ENCODE results near the gene KCNH2. TPM values are rescaled to one million over a fixed set of nuclear protein-coding genes. Genes with fewer than 3 reads are reported as not detected.

Gene KCNH2
- total and polyA plus RNA-seq, 12 donors, result 50.2 to 126 (median 78.4) TPM

DNA sequence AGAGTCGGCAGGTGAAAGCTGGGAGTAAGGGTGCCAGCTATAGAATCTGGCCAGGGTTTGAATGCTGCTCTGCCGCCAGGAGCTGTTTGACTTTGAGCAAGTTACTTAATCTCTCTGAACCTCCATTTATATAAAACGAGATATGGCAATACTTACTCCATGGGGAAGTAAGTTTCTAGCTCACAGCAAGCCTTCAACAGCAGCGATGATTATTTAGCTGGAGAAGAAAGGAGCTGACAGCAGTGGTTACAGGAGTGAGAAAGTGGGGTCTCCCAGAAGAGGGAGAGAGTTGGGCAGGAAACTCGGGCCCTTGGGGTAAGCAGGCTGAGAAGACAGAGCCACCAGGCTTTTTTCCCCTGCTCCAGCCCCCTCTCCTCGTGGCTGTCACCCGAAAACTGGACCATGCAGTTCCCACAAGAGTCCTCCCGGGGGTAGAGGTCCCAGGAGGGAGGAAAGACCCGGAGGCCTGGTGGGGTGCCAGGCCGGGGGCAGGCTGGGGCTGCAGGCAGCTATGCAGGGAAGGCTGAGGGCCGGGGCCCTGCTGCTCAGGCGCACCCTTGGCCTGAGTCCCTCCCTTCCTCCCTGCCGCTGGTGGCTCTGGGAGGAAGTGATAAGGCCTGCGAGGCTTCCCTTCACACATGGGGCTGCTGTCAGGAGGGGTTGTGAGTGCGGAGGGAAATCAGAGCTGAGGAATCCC is 16.2 kb upstream of the KCNH2 start:
- peak; percentile 72 to 82 for DNase-seq
- Histone ChIP-seq H3K27me3 (no peaks in the 10 kb centered on the region), H3K27ac (peak overlapping the region; percentile 48 to 93 (median 86)), H3K4me3 (peak overlapping the region; percentile 28 to 66 (median 57)), H3K36me3 (peaks cover 0 to 21% (median 0%) of the 10 kb centered on the region in 9 donors), H3K4me1 (peaks cover 2 to 63% (median 34%) of the 10 kb centered on the region in 9 donors), H3K9me3 (peaks cover 0 to 18% (median 0%) of the 10 kb centered on the region in 11 donors)
- peak; percentile 74 to 88 (median 84) for ATAC-seq
- TF ChIP-seq, protein P1, sequence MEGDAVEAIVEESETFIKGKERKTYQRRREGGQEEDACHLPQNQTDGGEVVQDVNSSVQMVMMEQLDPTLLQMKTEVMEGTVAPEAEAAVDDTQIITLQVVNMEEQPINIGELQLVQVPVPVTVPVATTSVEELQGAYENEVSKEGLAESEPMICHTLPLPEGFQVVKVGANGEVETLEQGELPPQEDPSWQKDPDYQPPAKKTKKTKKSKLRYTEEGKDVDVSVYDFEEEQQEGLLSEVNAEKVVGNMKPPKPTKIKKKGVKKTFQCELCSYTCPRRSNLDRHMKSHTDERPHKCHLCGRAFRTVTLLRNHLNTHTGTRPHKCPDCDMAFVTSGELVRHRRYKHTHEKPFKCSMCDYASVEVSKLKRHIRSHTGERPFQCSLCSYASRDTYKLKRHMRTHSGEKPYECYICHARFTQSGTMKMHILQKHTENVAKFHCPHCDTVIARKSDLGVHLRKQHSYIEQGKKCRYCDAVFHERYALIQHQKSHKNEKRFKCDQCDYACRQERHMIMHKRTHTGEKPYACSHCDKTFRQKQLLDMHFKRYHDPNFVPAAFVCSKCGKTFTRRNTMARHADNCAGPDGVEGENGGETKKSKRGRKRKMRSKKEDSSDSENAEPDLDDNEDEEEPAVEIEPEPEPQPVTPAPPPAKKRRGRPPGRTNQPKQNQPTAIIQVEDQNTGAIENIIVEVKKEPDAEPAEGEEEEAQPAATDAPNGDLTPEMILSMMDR (IDR thresholded peaks at IDR 0.05), result no peak
- 16 to 18% methylated on average over 15 of the region's 15 CpGs for WGBS, 2 donors
- intact Hi-C loops (cut with DNase I), result no loop called here

DNA sequence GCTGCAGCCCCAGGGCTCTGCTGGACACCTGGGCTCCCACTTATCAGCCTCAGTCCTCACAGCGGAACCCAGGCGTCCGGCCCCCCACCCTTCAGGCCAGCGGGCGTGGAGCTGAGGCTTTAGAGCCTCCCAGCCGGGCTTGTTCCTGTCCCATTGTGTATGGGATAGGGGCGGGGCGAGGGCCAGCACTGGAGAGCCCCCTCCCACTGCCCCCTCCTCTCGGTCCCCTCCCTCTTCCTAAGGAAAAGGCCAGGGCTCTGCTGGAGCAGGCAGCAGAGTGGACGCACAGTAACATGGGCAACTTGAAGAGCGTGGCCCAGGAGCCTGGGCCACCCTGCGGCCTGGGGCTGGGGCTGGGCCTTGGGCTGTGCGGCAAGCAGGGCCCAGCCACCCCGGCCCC is 15.4 kb upstream of the KCNH2 start:
- H3K27ac ChIP-seq, result peak overlapping the region; percentile 65 to 93 (median 86)
- peaks cover 5 to 71% (median 36%) of the 10 kb centered on the region in 9 donors for H3K4me1 ChIP-seq
- WGBS, 2 donors, result 64 to 67% methylated on average over 14 of the region's 14 CpGs
- peak overlapping the region; percentile 21 to 66 (median 57) for H3K4me3 ChIP-seq
- H3K27me3 ChIP-seq, result no peaks in the 10 kb centered on the region
- intact Hi-C loops (cut with DNase I), result no loop called here
- H3K36me3 ChIP-seq, result peaks cover 0 to 13% (median 0%) of the 10 kb centered on the region in 9 donors
- ATAC-seq (peak; percentile 51 to 83 (median 76)), DNase-seq (peak; percentile 79 to 89)
- H3K9me3 ChIP-seq, result peaks cover 0 to 18% (median 0%) of the 10 kb centered on the region in 11 donors
- TF ChIP-seq, protein P1 (IDR thresholded peaks at IDR 0.05), result no peak

DNA sequence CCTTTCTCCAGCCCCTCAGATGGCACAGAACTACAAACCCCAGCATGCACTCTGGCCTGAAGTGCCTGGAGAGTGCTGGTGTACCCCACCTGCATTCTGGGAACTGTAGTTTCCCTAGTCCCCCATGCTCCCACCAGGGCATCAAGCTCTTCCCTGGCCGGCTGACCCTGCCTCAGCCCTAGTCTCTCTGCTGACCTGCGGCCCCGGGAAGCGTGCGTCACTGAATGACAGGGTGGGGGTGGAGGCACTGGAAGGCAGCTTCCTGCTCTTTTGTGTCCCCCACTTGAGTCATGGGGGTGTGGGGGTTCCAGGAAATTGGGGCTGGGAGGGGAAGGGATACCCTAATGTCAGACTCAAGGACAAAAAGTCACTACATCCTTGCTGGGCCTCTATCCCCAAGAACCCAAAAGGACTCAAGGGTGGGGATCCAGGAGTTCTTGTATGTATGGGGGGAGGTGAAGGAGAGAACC is 14.7 kb upstream of the KCNH2 start:
- DNase-seq (peak in 1 of 2 donors; percentile 75), ATAC-seq (peak; percentile 54 to 72 (median 60))
- H3K4me3 ChIP-seq, result peak overlapping the region in 5 of 10 donors; percentile 62 to 66 (median 64)
- TF ChIP-seq, protein P1 (IDR thresholded peaks at IDR 0.05), result no peak
- H3K9me3 ChIP-seq, result peaks cover 0 to 18% (median 0%) of the 10 kb centered on the region in 11 donors
- H3K27ac ChIP-seq, result peak overlapping the region; percentile 65 to 93 (median 86)
- WGBS, 2 donors, result 33 to 39% methylated on average over 5 of the region's 5 CpGs
- H3K4me1 ChIP-seq, result peaks cover 8 to 77% (median 41%) of the 10 kb centered on the region in 9 donors
- H3K36me3 ChIP-seq, result peaks cover 0 to 7% (median 0%) of the 10 kb centered on the region in 9 donors
- intact Hi-C loops (cut with DNase I), result no loop called here
- no peaks in the 10 kb centered on the region for H3K27me3 ChIP-seq

DNA sequence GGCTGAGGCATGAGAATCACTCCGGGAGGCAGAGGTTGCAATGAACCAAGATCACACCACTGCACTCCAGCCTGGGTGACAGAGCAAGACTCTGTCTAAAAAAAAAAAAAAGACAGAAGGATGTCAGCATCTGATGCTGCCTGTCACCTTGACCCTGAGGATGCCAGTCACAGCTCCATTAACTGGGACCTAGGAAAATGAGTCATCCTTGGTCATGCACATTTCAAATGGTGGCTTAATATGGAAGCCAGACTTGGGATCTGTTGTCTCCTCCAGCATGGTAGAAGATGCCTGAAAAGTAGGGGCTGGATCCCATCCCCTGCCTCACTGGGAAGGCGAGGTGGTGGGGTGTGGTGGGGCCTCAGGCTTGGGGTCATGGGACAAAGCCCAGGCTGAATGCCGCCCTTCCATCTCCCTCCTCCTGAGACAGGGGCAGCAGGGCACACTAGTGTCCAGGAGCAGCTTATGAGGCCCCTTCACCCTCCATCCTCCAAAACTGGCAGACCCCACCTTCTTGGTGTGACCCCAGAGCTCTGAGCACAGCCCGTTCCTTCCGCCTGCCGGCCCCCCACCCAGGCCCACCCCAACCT is 14.0 kb upstream of the KCNH2 start:
- ATAC-seq, result no peak
- H3K9me3 ChIP-seq, result peaks cover 0 to 18% (median 0%) of the 10 kb centered on the region in 11 donors
- H3K4me1 ChIP-seq, result peaks cover 8 to 71% (median 38%) of the 10 kb centered on the region in 9 donors
- no peaks in the 10 kb centered on the region for H3K36me3 ChIP-seq
- TF ChIP-seq, protein P1 (IDR thresholded peaks at IDR 0.05), result no peak
- 80 to 88% methylated on average over 6 of the region's 6 CpGs for WGBS, 2 donors
- H3K27ac ChIP-seq, result peak overlapping the region in 9 of 10 donors; percentile 75 to 93 (median 86)
- H3K4me3 ChIP-seq, result no peak overlapping the region
- DNase-seq, result no peak
- intact Hi-C loops (cut with DNase I), result no loop called here
- H3K27me3 ChIP-seq, result peaks cover 0 to 4% (median 0%) of the 10 kb centered on the region in 7 donors
